ENCODE measurements around the gene RNF208.

DNA sequence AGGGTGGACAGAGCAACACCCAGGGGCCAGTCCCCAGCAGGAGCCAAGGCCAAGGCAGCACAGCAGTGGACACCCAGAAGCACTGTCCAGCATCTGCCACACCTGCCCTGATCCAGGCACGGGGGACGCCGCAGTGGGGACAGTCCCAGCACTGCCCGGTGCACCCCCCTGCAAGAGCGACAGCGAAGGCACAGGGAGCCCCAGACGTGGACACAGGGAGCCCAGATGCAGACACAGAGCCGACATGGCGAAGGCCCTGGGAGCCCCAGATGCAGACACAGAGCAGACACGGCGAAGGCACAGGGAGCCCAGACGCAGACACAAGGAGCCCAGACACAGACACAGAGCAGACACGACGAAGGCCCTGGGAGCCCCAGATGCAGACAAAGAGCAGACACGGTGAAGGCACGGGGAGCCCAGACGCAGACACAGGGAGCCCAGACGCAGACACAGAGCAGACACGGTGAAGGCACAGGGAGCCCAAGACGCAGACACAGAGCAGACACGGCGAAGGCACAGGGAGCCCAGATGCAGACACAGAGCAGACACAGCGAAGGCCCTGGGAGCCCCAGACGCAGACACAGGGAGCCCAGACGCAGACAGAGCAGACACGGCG is 38.0 kb downstream of the RNF208 start:
- TF ChIP-seq CTCF (IDR thresholded peaks at IDR 0.05; ENCODE audit: insufficient read depth, low read length) (no peak), POLR2AphosphoS5 (IDR thresholded peaks at IDR 0.05; ENCODE audit: low read depth) (no peak), REST (IDR thresholded peaks at IDR 0.05; ENCODE audit: insufficient replicate concordance, low read depth) (no peak), SPI1 (IDR thresholded peaks at IDR 0.05; ENCODE audit: borderline replicate concordance, low read depth) (no peak)

Measured in HL-60 (cell line).